Mesendoderm (in vitro differentiated cells): ENCODE measurements around the gene LRCOL1.

ENCODE experiments used
- DNase-seq: peaks from one replicate; pipeline ENCODE4 v3.0.0; 2013
- H2AK5ac ChIP-seq: 2 replicates; pipeline ENCODE4 v1.6.1; 2013; ENCODE audit warnings: low read length, inconsistent platforms
- H2BK120ac ChIP-seq: 2 replicates; pipeline ENCODE4 v1.6.1; 2013; ENCODE audit warnings: low read depth, mild to moderate bottlenecking, low read length, moderate library complexity, mixed read lengths
- H2BK15ac ChIP-seq: replicated peaks from 2 replicates; pipeline ENCODE4 v1.6.1; 2013; ENCODE audit warnings: low read depth, mild to moderate bottlenecking, moderate library complexity
- H2BK5ac ChIP-seq: 2 replicates; pipeline ENCODE4 v1.6.1; 2013; ENCODE audit warnings: low read length, inconsistent platforms
- H3K18ac ChIP-seq: 2 replicates; pipeline ENCODE4 v1.6.1; 2013; ENCODE audit warnings: mild to moderate bottlenecking, low read length, mixed read lengths
- H3K23ac ChIP-seq: one replicate; pipeline ENCODE4 v1.6.1; 2013; ENCODE audit warnings: low read length
- H3K27ac ChIP-seq: 2 replicates; pipeline ENCODE4 v1.5.1; 2013; ENCODE audit warnings: low read depth, mild to moderate bottlenecking, inconsistent platforms, low read length, moderate library complexity
- H3K27me3 ChIP-seq: 2 replicates; pipeline ENCODE4 v1.6.1; 2013; ENCODE audit warnings: low read length, control low read depth, mild to moderate bottlenecking, inconsistent platforms; ENCODE audit not compliant: insufficient read depth, poor library complexity
- H3K36me3 ChIP-seq: 2 replicates; pipeline ENCODE4 v1.6.1; 2013; ENCODE audit warnings: low read length, inconsistent platforms; ENCODE audit not compliant: control insufficient read depth, insufficient read depth
- H3K4ac ChIP-seq: one replicate; pipeline ENCODE4 v1.6.1; 2013; ENCODE audit warnings: low read depth, mild to moderate bottlenecking, low read length, moderate library complexity
- H3K4me1 ChIP-seq: 2 replicates; pipeline ENCODE4 v1.6.1; 2013; ENCODE audit warnings: low read depth, low read length, inconsistent platforms; ENCODE audit not compliant: control insufficient read depth
- H3K4me2 ChIP-seq: 2 replicates; pipeline ENCODE4 v1.6.1; 2013; ENCODE audit warnings: low read length
- H3K4me3 ChIP-seq: 2 replicates; pipeline ENCODE4 v1.5.1; 2013; ENCODE audit warnings: mild to moderate bottlenecking, low read length
- H3K56ac ChIP-seq: one replicate; pipeline ENCODE4 v1.6.1; 2013; ENCODE audit warnings: low read length
- H3K79me1 ChIP-seq: 2 replicates; pipeline ENCODE4 v1.6.1; 2013; ENCODE audit warnings: low read length, inconsistent platforms
- H3K79me2 ChIP-seq: 2 replicates; pipeline ENCODE4 v1.6.1; 2013; ENCODE audit warnings: mild to moderate bottlenecking, low read length; ENCODE audit not compliant: control insufficient read depth, insufficient read depth
- H3K9ac ChIP-seq: 2 replicates; pipeline ENCODE4 v1.6.1; 2013; ENCODE audit warnings: low read length, inconsistent platforms
- H4K5ac ChIP-seq: one replicate; pipeline ENCODE4 v1.6.1; 2013; ENCODE audit warnings: low read length
- H4K8ac ChIP-seq: one replicate; pipeline ENCODE4 v1.6.1; 2013; ENCODE audit warnings: low read depth, mild to moderate bottlenecking, control low read depth, low read length, moderate library complexity
- WGBS: extraction: QIAGEN DNeasy Blood & Tissue Kit; methylation state at CpG from one replicate; pipeline ENCODE4 v1.1.7; 2013; ENCODE audit warnings: low lambda C conversion rate, missing lambda C conversion rate; ENCODE audit not compliant: insufficient coverage; ENCODE audit errors: extremely low coverage; 5-methylcytosine and 5-hydroxymethylcytosine counted together

Gene LRCOL1

DNA sequence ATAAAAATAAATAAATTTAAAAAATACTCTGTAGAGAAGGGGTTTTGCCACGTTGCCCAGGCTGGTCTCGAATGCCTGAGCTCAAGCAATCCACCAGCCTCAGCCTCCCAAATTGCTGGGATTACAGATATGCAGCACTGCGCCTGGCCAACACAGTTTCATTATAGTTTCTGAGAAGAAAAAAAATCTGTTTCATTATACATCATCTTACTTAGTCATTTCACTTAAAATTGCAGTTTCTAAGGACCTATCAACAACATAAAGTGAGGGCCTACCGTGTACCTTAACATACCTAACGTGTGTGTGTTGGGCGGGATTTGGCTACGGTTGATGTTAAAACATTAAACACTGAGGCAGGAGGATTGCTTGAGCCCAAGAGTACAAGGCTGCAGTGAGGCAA lies 36.5 kb upstream of the LRCOL1 start:
- WGBS: no CpG with 5 or more reads among the region's 7 CpGs
- Histone ChIP-seq H3K27ac (no peak overlapping the region), H3K23ac (no peak overlapping the region), H3K56ac (no peak overlapping the region), H4K5ac (no peak overlapping the region), H3K9ac (no peak overlapping the region), H2BK5ac (no peak overlapping the region), H3K18ac (no peak overlapping the region), H2BK15ac (no peak overlapping the region), H3K4me2 (no peak overlapping the region), H4K8ac (no peak overlapping the region), H3K79me2 (no peaks in the 10 kb centered on the region), H3K4me3 (no peak overlapping the region), H3K79me1 (no peaks in the 10 kb centered on the region), H2AK5ac (no peak overlapping the region), H3K4ac (no peak overlapping the region), H3K4me1 (no peaks in the 10 kb centered on the region), H2BK120ac (no peak overlapping the region), H3K27me3 (no peaks in the 10 kb centered on the region), H3K36me3 (peaks cover 46% of the 10 kb centered on the region)
- DNase-seq: no peak

DNA sequence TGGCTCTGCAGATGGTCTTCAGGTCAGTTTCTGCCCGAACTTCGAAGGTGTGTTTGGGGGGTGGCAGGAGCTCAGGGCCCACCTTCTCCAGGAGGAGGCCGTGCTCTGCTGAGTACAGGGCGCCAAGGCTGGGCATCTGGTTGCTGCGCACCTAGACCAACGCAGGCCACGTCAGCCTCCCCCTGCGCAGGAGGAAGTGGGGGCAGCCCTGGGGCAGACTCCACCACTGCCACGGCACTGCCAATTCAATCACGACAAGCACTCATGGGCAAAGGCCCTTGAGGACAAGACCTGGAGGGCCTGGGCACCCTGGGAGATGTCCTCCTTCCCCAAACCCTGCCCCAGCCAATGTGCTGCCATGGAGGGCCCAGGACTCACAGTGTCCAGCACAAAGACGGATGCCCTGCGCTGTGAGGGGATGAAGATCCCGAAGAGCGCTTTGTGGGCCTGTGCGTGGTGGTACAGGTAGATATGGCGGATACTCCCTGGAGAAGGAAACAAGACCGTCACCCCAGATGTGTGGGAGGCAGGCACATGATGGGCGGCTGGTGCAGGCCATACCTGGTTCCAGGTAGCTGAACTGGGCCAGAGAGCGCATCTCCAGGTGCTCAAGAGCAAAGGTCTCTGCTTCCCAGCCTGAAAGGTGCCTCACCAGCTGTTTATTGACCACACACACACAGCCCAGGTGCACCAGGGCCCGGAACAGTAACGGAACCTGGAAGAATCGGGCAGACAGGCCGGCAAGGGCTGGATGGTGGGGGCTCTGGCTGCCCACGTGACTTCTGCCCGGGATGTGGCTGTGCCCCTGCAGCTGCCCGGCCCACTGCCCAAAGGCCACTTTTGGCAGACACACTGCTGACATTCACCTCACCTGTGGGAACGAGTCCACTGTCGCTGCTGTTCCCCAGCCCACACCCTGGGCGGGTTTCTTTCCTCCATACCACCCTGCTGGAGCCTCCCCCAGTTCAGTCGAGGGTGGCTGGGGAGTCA lies 32.8 kb upstream of the LRCOL1 start:
- Histone ChIP-seq H3K4ac (no peak overlapping the region), H3K79me2 (no peaks in the 10 kb centered on the region), H3K79me1 (no peaks in the 10 kb centered on the region), H3K4me3 (no peak overlapping the region), H2AK5ac (no peak overlapping the region), H3K36me3 (peaks cover 51% of the 10 kb centered on the region), H3K27me3 (no peaks in the 10 kb centered on the region), H2BK5ac (no peak overlapping the region), H3K9ac (no peak overlapping the region), H2BK120ac (no peak overlapping the region), H3K56ac (no peak overlapping the region), H3K18ac (no peak overlapping the region), H2BK15ac (no peak overlapping the region), H3K27ac (no peak overlapping the region), H3K4me1 (no peaks in the 10 kb centered on the region), H4K5ac (no peak overlapping the region), H4K8ac (no peak overlapping the region), H3K4me2 (no peak overlapping the region), H3K23ac (no peak overlapping the region)
- WGBS: no CpG with 5 or more reads among the region's 30 CpGs
- DNase-seq: no peak

DNA sequence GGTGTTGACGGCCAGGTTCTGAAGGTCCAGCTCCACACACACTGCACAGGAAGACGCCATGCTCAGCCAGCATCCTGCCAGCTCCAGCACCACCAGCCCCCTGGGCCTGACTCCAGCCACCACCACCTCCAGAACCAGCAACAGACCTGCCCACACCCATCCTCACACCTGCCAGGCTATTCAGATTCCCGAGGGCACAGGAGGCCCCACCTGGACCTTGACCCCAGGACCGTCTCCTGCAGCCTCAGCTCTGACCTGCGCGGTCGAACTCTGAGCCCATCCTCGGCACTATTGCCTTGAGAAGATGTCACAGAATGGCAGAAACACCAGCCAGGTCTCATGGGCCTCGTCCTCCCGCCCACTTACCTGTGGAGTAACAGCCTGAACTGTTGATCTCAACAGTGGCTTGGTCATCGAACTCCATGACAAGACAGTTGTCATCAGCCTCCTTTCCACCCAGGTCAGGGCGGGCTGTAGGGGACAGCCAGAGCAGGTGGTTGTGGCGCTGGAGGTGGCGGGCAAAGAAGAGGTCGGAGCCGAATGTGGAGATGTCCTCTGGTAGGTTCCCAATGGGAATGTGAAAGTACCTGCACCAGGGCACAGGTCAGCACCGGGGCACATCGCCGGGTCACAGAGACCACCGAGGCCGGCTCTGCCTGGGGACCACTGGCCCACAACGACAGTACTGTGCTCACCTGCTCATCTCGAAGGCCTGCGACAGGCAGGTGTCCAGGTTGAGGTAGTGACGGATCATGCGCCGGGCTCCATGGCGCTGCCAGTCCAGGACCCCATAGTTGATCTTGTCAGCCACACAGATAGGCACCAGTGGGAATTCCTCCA lies 31.6 kb upstream of the LRCOL1 start:
- Histone ChIP-seq H3K27me3 (no peaks in the 10 kb centered on the region), H2AK5ac (no peak overlapping the region), H4K8ac (no peak overlapping the region), H3K18ac (no peak overlapping the region), H3K4me2 (no peak overlapping the region), H3K9ac (no peak overlapping the region), H2BK5ac (no peak overlapping the region), H4K5ac (no peak overlapping the region), H3K27ac (no peak overlapping the region), H3K4me1 (no peaks in the 10 kb centered on the region), H3K23ac (no peak overlapping the region), H3K4me3 (no peak overlapping the region), H2BK120ac (no peak overlapping the region), H3K56ac (no peak overlapping the region), H3K79me2 (no peaks in the 10 kb centered on the region), H3K36me3 (peaks cover 52% of the 10 kb centered on the region), H3K4ac (no peak overlapping the region), H2BK15ac (no peak overlapping the region), H3K79me1 (no peaks in the 10 kb centered on the region)
- no peak for DNase-seq
- WGBS: no CpG with 5 or more reads among the region's 28 CpGs

DNA sequence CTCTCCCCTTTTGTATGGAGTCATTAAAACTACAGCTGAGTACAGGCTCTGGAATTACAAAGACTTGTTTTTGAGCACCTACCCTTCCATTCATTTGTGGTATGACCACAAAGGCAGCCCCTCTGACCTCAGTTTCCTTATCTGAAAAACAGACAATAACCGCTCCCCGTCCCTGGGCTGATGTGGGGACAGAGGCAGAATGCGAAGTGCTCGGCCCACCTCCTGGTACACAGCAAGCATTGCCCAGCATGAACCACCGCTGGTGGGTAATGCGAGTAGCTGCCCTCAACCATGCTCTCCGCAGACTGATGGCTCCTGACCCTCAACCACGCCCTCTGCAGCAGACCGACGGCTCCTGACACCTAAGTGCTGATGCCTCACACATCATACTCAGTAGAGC lies 30.6 kb upstream of the LRCOL1 start:
- H4K5ac ChIP-seq: no peak overlapping the region
- no peaks in the 10 kb centered on the region for H3K79me1 ChIP-seq
- no peak overlapping the region for H3K4me2 ChIP-seq
- H2BK120ac ChIP-seq: no peak overlapping the region
- no peak overlapping the region for H4K8ac ChIP-seq
- H3K4me3 ChIP-seq: no peak overlapping the region
- no peak overlapping the region for H3K56ac ChIP-seq
- no peak overlapping the region for H3K9ac ChIP-seq
- H3K4me1 ChIP-seq: no peaks in the 10 kb centered on the region
- H3K23ac ChIP-seq: no peak overlapping the region
- no peak overlapping the region for H2BK15ac ChIP-seq
- H3K27ac ChIP-seq: no peak overlapping the region
- no CpG with 5 or more reads among the region's 10 CpGs for WGBS
- no peak overlapping the region for H2BK5ac ChIP-seq
- H3K36me3 ChIP-seq: peaks cover 53% of the 10 kb centered on the region
- H3K79me2 ChIP-seq: no peaks in the 10 kb centered on the region
- H2AK5ac ChIP-seq: no peak overlapping the region
- no peaks in the 10 kb centered on the region for H3K27me3 ChIP-seq
- no peak for DNase-seq
- H3K4ac ChIP-seq: no peak overlapping the region
- no peak overlapping the region for H3K18ac ChIP-seq

DNA sequence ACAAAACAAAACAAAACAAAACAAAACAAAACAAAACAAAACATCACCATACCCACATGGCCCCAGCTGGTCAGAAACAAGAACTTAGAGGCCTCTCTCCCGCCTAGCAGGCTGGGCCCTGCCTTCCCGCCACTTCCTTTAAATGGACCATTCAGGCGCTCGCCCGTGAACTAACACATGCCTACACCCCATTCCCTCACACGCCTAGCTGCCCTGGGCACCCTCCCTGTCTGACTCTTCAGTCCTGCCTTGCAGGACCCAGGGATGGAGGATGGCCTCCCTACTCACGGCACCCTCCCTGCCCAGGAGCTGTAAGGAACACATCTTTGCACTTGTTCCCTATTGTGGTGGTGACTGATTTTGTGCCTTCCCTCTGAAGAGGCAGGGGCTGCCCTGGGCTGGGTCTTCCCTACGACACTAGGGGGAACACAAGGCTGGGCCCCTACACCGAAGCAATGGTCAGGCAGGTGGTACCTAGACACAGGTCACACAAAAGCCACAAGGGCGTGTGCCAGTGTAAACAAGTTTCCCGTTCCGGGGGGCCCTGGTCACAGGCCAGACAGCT lies 29.7 kb upstream of the LRCOL1 start:
- Histone ChIP-seq H2BK15ac (no peak overlapping the region), H3K56ac (no peak overlapping the region), H3K4me3 (no peak overlapping the region), H2BK120ac (no peak overlapping the region), H3K9ac (no peak overlapping the region), H3K79me2 (no peaks in the 10 kb centered on the region), H3K4me2 (no peak overlapping the region), H3K27ac (no peak overlapping the region), H3K4ac (no peak overlapping the region), H3K23ac (no peak overlapping the region), H2AK5ac (no peak overlapping the region), H3K36me3 (peaks cover 59% of the 10 kb centered on the region), H3K79me1 (peaks cover 4% of the 10 kb centered on the region), H3K27me3 (no peaks in the 10 kb centered on the region), H4K5ac (no peak overlapping the region), H3K4me1 (no peaks in the 10 kb centered on the region), H3K18ac (no peak overlapping the region), H4K8ac (no peak overlapping the region), H2BK5ac (no peak overlapping the region)
- no peak for DNase-seq
- no CpG with 5 or more reads among the region's 12 CpGs for WGBS
